Esophagus muscularis mucosa (tissue), 4 donors: ENCODE measurements around the gene TNFRSF1A. TPM values are rescaled to one million over a fixed set of nuclear protein-coding genes. Genes with fewer than 3 reads are reported as not detected.

ENCODE experiments used
- DNase-seq: peaks from one replicate; pipeline ENCODE4 v3.0.0-alpha.2; 2017; ENCODE audit errors: extremely low spot score
- H3K27ac ChIP-seq, 4 donors: fragments of 200-600 bp; sonication (generic); replicated peaks in 1 of 4; 1 replicate in 3 of 4; 2 replicates in 1 of 4; pipeline ENCODE4 v1.5.1; 2016 to 2019; ENCODE audit warnings: mild to moderate bottlenecking in 1 of 4
- H3K27me3 ChIP-seq, 4 donors: fragments of 200-600 bp; sonication (generic); one replicate each; pipeline versions ENCODE4 v1.5.1 to v1.6.0; 2016 to 2019
- H3K36me3 ChIP-seq, 4 donors: fragments of 200-600 bp; sonication (generic); one replicate each; pipeline ENCODE4 v1.5.1; 2016 to 2019
- H3K4me1 ChIP-seq, 4 donors: fragments of 200-600 bp; sonication (generic); one replicate each; pipeline ENCODE4 v1.5.1; 2016 to 2019
- H3K4me3 ChIP-seq, 4 donors: fragments of 200-600 bp; sonication (generic); 1 replicate in 2 of 4; 2 replicates in 2 of 4; pipeline ENCODE4 v1.5.1; 2016 to 2019; ENCODE audit warnings: mild to moderate bottlenecking in 4 of 4, moderate library complexity in 1 of 4
- H3K9me3 ChIP-seq, 4 donors: fragments of 200-600 bp; sonication (generic); 1 replicate in 3 of 4; 2 replicates in 1 of 4; pipeline ENCODE4 v1.5.1; 2016 to 2019
- CTCF ChIP-seq, 3 experiments: fragments of 200-600 bp in 2 of 3; fragments of 450-650 bp in 1 of 3; sonication (generic) in 2 of 3; IDR thresholded peaks; one replicate each; pipeline ENCODE4 v1.5.1; 2017 to 2019; ENCODE audit warnings: antibody characterized with exemption in 3 of 3, mild to moderate bottlenecking in 2 of 3, moderate library complexity in 1 of 3
- EP300 ChIP-seq: sonication (generic); formaldehyde crosslinking; IDR thresholded peaks from one replicate; pipeline ENCODE4 v1.6.1; 2017; ENCODE audit warnings: antibody characterized with exemption
- POLR2A ChIP-seq: fragments of 450-650 bp; IDR thresholded peaks from one replicate; pipeline ENCODE4 v1.6.1; 2017; ENCODE audit warnings: antibody characterized with exemption, moderate library complexity, mild to moderate bottlenecking, low read depth
- POLR2AphosphoS5 ChIP-seq, 2 donors: sonication (generic); formaldehyde crosslinking; IDR thresholded peaks; one replicate each; pipeline ENCODE4 v1.6.1; 2017; ENCODE audit warnings: antibody characterized with exemption in 2 of 2
- WGBS: methylation state at CpG from one replicate; pipeline ENCODE4 v1.1.5; 2018; 5-methylcytosine and 5-hydroxymethylcytosine counted together
- intact Hi-C: fragments of 100-400 bp; cut with DNase I; formaldehyde crosslinking; loops from one replicate; pipeline ENCODE4 v1.15.1; 2023
- total RNA-seq, 4 donors: library from RNA; depleted of rRNA; stranded (reverse); fragments of >200 nt; gene quantifications; one replicate each; pipeline versions ENCODE4 v1.1.0 to v1.2.1, GENCODE V29; 2016

TNFRSF1A gene
- total RNA-seq, 4 donors from 2014 or later = 146 to 464 (median 247) TPM

GRCh38 chr12:6307529-6307928, 34.3 kb downstream of the TNFRSF1A start:
- Histone ChIP-seq H3K27me3 (peaks cover 0 to 26% (median 14%) of the 10 kb centered on the region in 4 donors), H3K4me1 (peaks cover 9 to 14% (median 12%) of the 10 kb centered on the region in 4 donors), H3K27ac (no peak overlapping the region), H3K36me3 (no peaks in the 10 kb centered on the region), H3K4me3 (no peak overlapping the region), H3K9me3 (no peaks in the 10 kb centered on the region)
- intact Hi-C loops = no loop called here
- no peak for DNase-seq
- WGBS = 85% methylated on average over 3 of the region's 5 CpGs
- no peak for TF ChIP-seq POLR2AphosphoS5 (IDR thresholded peaks at IDR 0.05)
- no peak for TF ChIP-seq POLR2A
- TF ChIP-seq EP300 = no peak
- TF ChIP-seq CTCF (IDR thresholded peaks at IDR 0.05) = no peak

GRCh38 chr12:6306599-6307220, 35.2 kb downstream of the TNFRSF1A start:
- intact Hi-C loops = no loop called here
- no peak for DNase-seq
- WGBS = 92% methylated on average over 11 of the region's 11 CpGs
- no peaks in the 10 kb centered on the region for H3K9me3 ChIP-seq
- H3K4me3 ChIP-seq = no peak overlapping the region
- TF ChIP-seq POLR2A = no peak
- no peak for TF ChIP-seq EP300
- TF ChIP-seq CTCF (IDR thresholded peaks at IDR 0.05) = no peak
- TF ChIP-seq POLR2AphosphoS5 (IDR thresholded peaks at IDR 0.05) = no peak
- H3K36me3 ChIP-seq = no peaks in the 10 kb centered on the region
- peaks cover 9 to 14% (median 12%) of the 10 kb centered on the region in 4 donors for H3K4me1 ChIP-seq
- H3K27ac ChIP-seq = no peak overlapping the region
- H3K27me3 ChIP-seq = peaks cover 0 to 21% (median 14%) of the 10 kb centered on the region in 4 donors

GRCh38 chr12:6306151-6306550, 35.7 kb downstream of the TNFRSF1A start:
- Histone ChIP-seq H3K4me3 (no peak overlapping the region), H3K36me3 (no peaks in the 10 kb centered on the region), H3K9me3 (no peaks in the 10 kb centered on the region), H3K27me3 (peaks cover 0 to 16% (median 13%) of the 10 kb centered on the region in 4 donors), H3K4me1 (peaks cover 9 to 14% (median 12%) of the 10 kb centered on the region in 4 donors), H3K27ac (no peak overlapping the region)
- DNase-seq = no peak
- intact Hi-C loops = no loop called here
- TF ChIP-seq POLR2A (no peak), CTCF (IDR thresholded peaks at IDR 0.05) (no peak), POLR2AphosphoS5 (IDR thresholded peaks at IDR 0.05) (no peak), EP300 (no peak)
- WGBS = 83% methylated on average over 6 of the region's 6 CpGs

GRCh38 chr12:6303071-6303470, 38.8 kb downstream of the TNFRSF1A start:
- no peaks in the 10 kb centered on the region for H3K27me3 ChIP-seq
- WGBS = 91% methylated on average over 5 of the region's 5 CpGs
- H3K36me3 ChIP-seq = no peaks in the 10 kb centered on the region
- no peaks in the 10 kb centered on the region for H3K9me3 ChIP-seq
- no peak for TF ChIP-seq CTCF (IDR thresholded peaks at IDR 0.05)
- TF ChIP-seq EP300 = no peak
- TF ChIP-seq POLR2AphosphoS5 (IDR thresholded peaks at IDR 0.05) = no peak
- TF ChIP-seq POLR2A = no peak
- no peak overlapping the region for H3K27ac ChIP-seq
- H3K4me3 ChIP-seq = no peak overlapping the region
- peaks cover 0 to 4% (median 0%) of the 10 kb centered on the region in 4 donors for H3K4me1 ChIP-seq
- DNase-seq = no peak
- intact Hi-C loops = no loop called here

- no peak for DNase-seq
- Histone ChIP-seq H3K4me1 (peaks cover 0 to 4% (median 0%) of the 10 kb centered on the region in 4 donors), H3K4me3 (no peak overlapping the region), H3K27ac (no peak overlapping the region), H3K36me3 (no peaks in the 10 kb centered on the region), H3K27me3 (no peaks in the 10 kb centered on the region), H3K9me3 (no peaks in the 10 kb centered on the region)
- 77% methylated on average over 3 of the region's 3 CpGs for WGBS
- no peak for TF ChIP-seq POLR2A
- intact Hi-C loops = no loop called here
Observed at GRCh38 chr12:6302621-6303020, 39.3 kb downstream of the TNFRSF1A start.
